MM.1S (cell line): Measurements from ENCODE around the gene POU2F2.

Source experiments
- DNase-seq: peaks from one replicate; pipeline ENCODE4 v3.0.0-alpha.2; 2015
- H2AFZ ChIP-seq: fragments of 300-600 bp; sonication (generic); 2 replicates; pipeline ENCODE4 v1.6.0; 2016; ENCODE audit warnings: antibody characterized with exemption, low read length
- H3F3A ChIP-seq: fragments of 300-600 bp; sonication (generic); 2 replicates; pipeline ENCODE4 v1.6.1; 2016; ENCODE audit warnings: mild to moderate bottlenecking, antibody characterized with exemption, low read length, moderate library complexity, mixed read lengths; ENCODE audit not compliant: insufficient read depth
- H3K27ac ChIP-seq: fragments of 300-600 bp; sonication (generic); 2 replicates; pipeline ENCODE4 v1.5.1; 2016; ENCODE audit warnings: mild to moderate bottlenecking, low read length
- H3K27me3 ChIP-seq: fragments of 300-600 bp; sonication (generic); replicated peaks from 2 replicates; pipeline ENCODE4 v1.6.0; 2016; ENCODE audit warnings: low read length; ENCODE audit not compliant: insufficient read depth
- H3K36me3 ChIP-seq: fragments of 300-600 bp; sonication (generic); replicated peaks from 2 replicates; pipeline ENCODE4 v1.6.1; 2016; ENCODE audit warnings: mild to moderate bottlenecking, low read length, mixed read lengths; ENCODE audit not compliant: insufficient read depth
- H3K4me1 ChIP-seq: fragments of 300-600 bp; sonication (generic); 2 replicates; pipeline ENCODE4 v1.6.1; 2016; ENCODE audit warnings: low read length, mixed read lengths
- H3K4me2 ChIP-seq: fragments of 300-600 bp; sonication (generic); 2 replicates; pipeline ENCODE4 v1.6.0; 2016; ENCODE audit warnings: low read depth, low read length
- H3K4me3 ChIP-seq: fragments of 300-600 bp; sonication (generic); 2 replicates; pipeline ENCODE4 v1.5.1; 2016; ENCODE audit warnings: low read length, mixed read lengths
- H3K79me2 ChIP-seq: fragments of 300-600 bp; sonication (generic); 2 replicates; pipeline ENCODE4 v1.6.1; 2016; ENCODE audit warnings: mixed run types, low read length, mixed read lengths
- H3K9ac ChIP-seq: fragments of 300-600 bp; sonication (generic); 2 replicates; pipeline ENCODE4 v1.6.1; 2016; ENCODE audit warnings: low read length, mixed read lengths
- H3K9me2 ChIP-seq: fragments of 300-600 bp; sonication (generic); replicated peaks from 2 replicates; pipeline ENCODE4 v1.6.1; 2016; ENCODE audit warnings: mild to moderate bottlenecking, low read length, mixed read lengths; ENCODE audit not compliant: insufficient read depth
- H3K9me3 ChIP-seq: fragments of 300-600 bp; sonication (generic); replicated peaks from 2 replicates; pipeline ENCODE4 v1.6.1; 2016; ENCODE audit warnings: mild to moderate bottlenecking, low read length, mixed read lengths; ENCODE audit not compliant: insufficient read depth
- H4K20me1 ChIP-seq: fragments of 300-600 bp; sonication (generic); 2 replicates; pipeline ENCODE4 v1.6.1; 2016; ENCODE audit warnings: mild to moderate bottlenecking, low read length, moderate library complexity, mixed read lengths; ENCODE audit not compliant: insufficient read depth
- EZH2 ChIP-seq: fragments of 300-600 bp; sonication (generic); optimal IDR thresholded peaks from 2 replicates; pipeline ENCODE3; 2017; ENCODE audit warnings: low read depth, mild to moderate bottlenecking, antibody characterized with exemption, low read length, mixed read lengths
- EZH2phosphoT487 ChIP-seq: fragments of 300-600 bp; sonication (generic); IDR thresholded peaks from 2 replicates; pipeline ENCODE4 v1.6.1; 2018; ENCODE audit warnings: antibody characterized with exemption, low read length
- TF ChIP-seq, protein P1 (sequence below): fragments of 300-600 bp; sonication (generic); IDR thresholded peaks from 2 replicates; pipeline ENCODE4 v1.5.1; 2016; ENCODE audit warnings: antibody characterized with exemption, low read length, mixed read lengths

POU2F2 gene

DNA sequence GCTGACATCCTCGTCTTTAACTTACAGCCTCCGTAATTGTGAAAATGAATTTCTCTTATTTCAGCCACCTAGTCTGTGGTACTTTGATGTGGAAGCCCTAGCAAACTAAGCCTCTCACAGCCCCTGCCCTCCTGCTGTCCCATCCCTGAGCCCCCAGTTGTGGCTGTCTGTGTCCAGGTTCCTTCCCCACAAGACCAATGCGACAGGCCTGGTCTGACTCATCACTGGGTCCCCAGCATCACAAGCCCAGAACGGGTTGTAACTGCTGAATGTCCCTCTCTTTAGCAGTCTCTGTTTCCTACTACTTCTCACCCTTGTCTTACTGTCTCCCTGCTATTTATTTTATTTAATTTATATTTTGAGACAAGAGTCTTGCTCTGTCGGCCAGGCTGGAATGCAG lies 5.7 kb downstream of the POU2F2 start:
- H3K4me3 ChIP-seq, result no peak overlapping the region
- H3F3A ChIP-seq, result peaks cover 10% of the 10 kb centered on the region
- no peaks in the 10 kb centered on the region for H3K36me3 ChIP-seq
- H4K20me1 ChIP-seq, result no peaks in the 10 kb centered on the region
- H3K9me3 ChIP-seq, result no peaks in the 10 kb centered on the region
- H3K27me3 ChIP-seq, result no peaks in the 10 kb centered on the region
- no peaks in the 10 kb centered on the region for H3K9me2 ChIP-seq
- H3K27ac ChIP-seq, result no peak overlapping the region
- no peak overlapping the region for H2AFZ ChIP-seq
- TF ChIP-seq, protein P1, sequence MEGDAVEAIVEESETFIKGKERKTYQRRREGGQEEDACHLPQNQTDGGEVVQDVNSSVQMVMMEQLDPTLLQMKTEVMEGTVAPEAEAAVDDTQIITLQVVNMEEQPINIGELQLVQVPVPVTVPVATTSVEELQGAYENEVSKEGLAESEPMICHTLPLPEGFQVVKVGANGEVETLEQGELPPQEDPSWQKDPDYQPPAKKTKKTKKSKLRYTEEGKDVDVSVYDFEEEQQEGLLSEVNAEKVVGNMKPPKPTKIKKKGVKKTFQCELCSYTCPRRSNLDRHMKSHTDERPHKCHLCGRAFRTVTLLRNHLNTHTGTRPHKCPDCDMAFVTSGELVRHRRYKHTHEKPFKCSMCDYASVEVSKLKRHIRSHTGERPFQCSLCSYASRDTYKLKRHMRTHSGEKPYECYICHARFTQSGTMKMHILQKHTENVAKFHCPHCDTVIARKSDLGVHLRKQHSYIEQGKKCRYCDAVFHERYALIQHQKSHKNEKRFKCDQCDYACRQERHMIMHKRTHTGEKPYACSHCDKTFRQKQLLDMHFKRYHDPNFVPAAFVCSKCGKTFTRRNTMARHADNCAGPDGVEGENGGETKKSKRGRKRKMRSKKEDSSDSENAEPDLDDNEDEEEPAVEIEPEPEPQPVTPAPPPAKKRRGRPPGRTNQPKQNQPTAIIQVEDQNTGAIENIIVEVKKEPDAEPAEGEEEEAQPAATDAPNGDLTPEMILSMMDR, result no peak
- TF ChIP-seq EZH2 (no peak), EZH2phosphoT487 (no peak)
- H3K79me2 ChIP-seq, result peaks cover 4% of the 10 kb centered on the region; the same call in 1 of the 2 replicates
- H3K9ac ChIP-seq, result no peak overlapping the region
- H3K4me2 ChIP-seq, result no peak overlapping the region
- DNase-seq, result no peak
- peaks cover 25% of the 10 kb centered on the region for H3K4me1 ChIP-seq

DNA sequence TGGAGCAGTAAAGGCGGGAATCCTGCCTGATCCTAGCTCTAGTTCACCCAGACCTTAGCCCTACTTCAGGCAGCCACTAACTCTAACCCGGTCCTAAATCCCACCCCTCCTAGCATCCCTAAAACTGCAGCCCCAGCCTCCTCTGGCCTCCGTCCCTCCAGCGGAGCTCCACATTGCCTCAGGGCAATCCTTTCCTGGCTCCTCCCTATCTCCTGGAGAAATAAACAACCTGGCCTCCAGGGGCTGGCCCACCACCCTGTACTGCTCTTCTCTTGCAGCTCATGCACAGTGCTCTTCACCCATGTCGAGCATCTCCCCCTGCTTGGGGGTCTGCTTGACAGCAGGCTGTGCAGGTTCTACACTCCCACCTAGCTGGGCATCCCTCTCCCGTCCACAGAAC lies 6.7 kb downstream of the POU2F2 start:
- no peaks in the 10 kb centered on the region for H3K9me3 ChIP-seq
- H3K9me2 ChIP-seq, result no peaks in the 10 kb centered on the region
- H3F3A ChIP-seq, result peaks cover 10% of the 10 kb centered on the region
- no peaks in the 10 kb centered on the region for H3K27me3 ChIP-seq
- no peak overlapping the region for H3K9ac ChIP-seq
- no peak for TF ChIP-seq EZH2
- no peak overlapping the region for H2AFZ ChIP-seq
- H3K4me3 ChIP-seq, result no peak overlapping the region
- peaks cover 17% of the 10 kb centered on the region for H3K4me1 ChIP-seq
- no peak overlapping the region for H3K27ac ChIP-seq
- H3K4me2 ChIP-seq, result no peak overlapping the region
- H3K79me2 ChIP-seq, result no peaks in the 10 kb centered on the region
- DNase-seq, result no peak
- H4K20me1 ChIP-seq, result no peaks in the 10 kb centered on the region
- no peaks in the 10 kb centered on the region for H3K36me3 ChIP-seq

DNA sequence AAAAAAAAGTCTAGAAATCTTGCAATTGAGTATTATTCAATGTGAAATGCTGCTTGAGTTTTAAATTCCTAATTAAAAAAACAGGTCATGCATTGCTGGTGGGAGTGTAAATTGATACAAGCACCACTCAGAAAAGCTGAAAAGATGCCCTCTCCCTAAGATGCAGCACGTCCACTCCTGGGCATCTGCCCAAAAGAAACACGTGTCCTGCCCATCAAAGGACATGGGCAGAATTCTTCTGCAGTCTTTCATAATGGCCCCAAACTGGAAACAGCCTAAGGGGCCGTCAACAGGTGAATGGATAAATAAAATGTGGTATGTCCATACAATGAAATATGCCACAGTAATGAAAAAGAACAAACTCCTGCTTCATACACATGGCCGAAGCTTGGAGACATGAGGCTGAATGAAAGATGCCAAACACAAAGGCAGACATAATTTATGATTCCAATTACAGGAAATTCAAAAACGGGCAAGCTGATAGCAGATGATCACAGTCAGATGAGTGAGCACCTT lies 7.8 kb downstream of the POU2F2 start:
- no peak for TF ChIP-seq EZH2phosphoT487
- TF ChIP-seq, protein P1, result no peak
- TF ChIP-seq EZH2, result no peak

DNA sequence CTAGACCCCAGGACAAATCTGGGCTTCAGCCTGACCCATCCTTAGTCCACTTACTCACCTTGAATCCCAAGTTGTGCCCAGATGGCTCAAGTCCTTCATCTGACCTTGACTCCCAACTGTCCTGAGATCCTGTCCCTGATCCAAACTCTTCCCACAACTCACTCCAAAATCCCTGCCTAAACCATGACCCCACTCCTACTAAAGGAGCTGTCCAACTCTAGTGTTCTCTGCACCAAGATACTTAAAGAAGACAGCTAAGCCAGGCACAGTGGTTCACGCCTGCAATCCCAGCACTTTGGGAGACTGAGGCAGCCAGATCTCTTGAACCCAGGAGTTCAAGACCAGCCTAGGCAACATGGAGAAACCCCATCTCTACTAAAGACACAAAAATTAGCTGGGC lies 8.5 kb downstream of the POU2F2 start:
- no peaks in the 10 kb centered on the region for H3K36me3 ChIP-seq
- H3F3A ChIP-seq, result no peaks in the 10 kb centered on the region
- DNase-seq, result no peak
- H3K4me1 ChIP-seq, result no peaks in the 10 kb centered on the region
- H3K9ac ChIP-seq, result no peak overlapping the region
- no peaks in the 10 kb centered on the region for H3K79me2 ChIP-seq
- no peaks in the 10 kb centered on the region for H3K9me2 ChIP-seq
- H3K4me2 ChIP-seq, result no peak overlapping the region
- H4K20me1 ChIP-seq, result no peaks in the 10 kb centered on the region
- H3K27ac ChIP-seq, result no peak overlapping the region
- H2AFZ ChIP-seq, result no peak overlapping the region
- TF ChIP-seq, protein P1, result no peak
- TF ChIP-seq EZH2 (no peak), EZH2phosphoT487 (no peak)
- H3K4me3 ChIP-seq, result no peak overlapping the region
- H3K9me3 ChIP-seq, result no peaks in the 10 kb centered on the region
- H3K27me3 ChIP-seq, result no peaks in the 10 kb centered on the region

More for the DNA sequence above, 7.8 kb downstream of the POU2F2 start:
- H3K27ac ChIP-seq, result no peak overlapping the region
- no peaks in the 10 kb centered on the region for H3K27me3 ChIP-seq
- H3K36me3 ChIP-seq, result no peaks in the 10 kb centered on the region
- DNase-seq, result no peak
- H3K9ac ChIP-seq, result no peak overlapping the region
- H3F3A ChIP-seq, result peaks cover 2% of the 10 kb centered on the region
- H2AFZ ChIP-seq, result no peak overlapping the region
- H3K9me3 ChIP-seq, result no peaks in the 10 kb centered on the region
- H3K4me2 ChIP-seq, result no peak overlapping the region
- H3K4me1 ChIP-seq, result peaks cover 6% of the 10 kb centered on the region
- H3K4me3 ChIP-seq, result no peak overlapping the region
- H3K9me2 ChIP-seq, result no peaks in the 10 kb centered on the region
- no peaks in the 10 kb centered on the region for H3K79me2 ChIP-seq
- H4K20me1 ChIP-seq, result no peaks in the 10 kb centered on the region
